NCI-H1436 treated with DMSO at 0.1 percent for 48 hours (cell line): ENCODE measurements around the gene PKNOX2.

Source experiments
- DNase-seq: peaks from one replicate; lab custom pipeline; 2025; lab: John Stamatoyannopoulos, UW

PKNOX2 gene

DNA sequence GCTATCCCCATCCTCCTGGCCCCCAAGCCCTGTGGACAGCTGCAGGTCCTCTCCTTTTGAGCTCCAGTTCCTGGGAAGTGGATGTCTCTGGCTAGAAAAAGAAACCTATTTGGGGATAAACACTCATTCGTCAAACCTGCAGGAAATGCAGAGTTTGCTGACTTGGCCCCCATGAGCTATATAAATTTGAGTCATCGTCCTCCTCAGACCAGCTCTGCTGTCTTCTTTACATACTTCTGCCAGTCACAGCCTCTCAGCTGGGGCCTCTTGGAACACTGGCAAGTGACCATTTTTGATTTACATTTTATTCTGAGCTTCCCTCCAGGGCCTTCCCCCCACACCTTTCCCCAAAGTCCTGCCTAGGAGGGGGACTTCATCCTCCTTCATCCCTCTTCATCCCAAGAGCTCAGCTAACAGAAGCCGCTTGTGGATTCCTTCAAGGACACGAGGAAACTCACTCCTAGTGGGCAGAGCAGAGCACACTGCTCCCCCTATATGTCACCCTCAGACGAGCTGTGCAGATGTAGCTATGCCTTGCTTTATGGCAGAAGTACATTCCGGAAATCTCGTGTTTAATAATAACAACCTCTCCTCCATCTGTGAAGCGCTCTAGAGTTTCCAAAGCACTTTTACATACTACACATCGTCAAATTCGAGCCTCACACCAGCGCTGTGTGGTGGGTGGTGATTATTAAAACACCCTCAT is 199.7 kb downstream of the PKNOX2 start:
- DNase-seq = no peak

DNA sequence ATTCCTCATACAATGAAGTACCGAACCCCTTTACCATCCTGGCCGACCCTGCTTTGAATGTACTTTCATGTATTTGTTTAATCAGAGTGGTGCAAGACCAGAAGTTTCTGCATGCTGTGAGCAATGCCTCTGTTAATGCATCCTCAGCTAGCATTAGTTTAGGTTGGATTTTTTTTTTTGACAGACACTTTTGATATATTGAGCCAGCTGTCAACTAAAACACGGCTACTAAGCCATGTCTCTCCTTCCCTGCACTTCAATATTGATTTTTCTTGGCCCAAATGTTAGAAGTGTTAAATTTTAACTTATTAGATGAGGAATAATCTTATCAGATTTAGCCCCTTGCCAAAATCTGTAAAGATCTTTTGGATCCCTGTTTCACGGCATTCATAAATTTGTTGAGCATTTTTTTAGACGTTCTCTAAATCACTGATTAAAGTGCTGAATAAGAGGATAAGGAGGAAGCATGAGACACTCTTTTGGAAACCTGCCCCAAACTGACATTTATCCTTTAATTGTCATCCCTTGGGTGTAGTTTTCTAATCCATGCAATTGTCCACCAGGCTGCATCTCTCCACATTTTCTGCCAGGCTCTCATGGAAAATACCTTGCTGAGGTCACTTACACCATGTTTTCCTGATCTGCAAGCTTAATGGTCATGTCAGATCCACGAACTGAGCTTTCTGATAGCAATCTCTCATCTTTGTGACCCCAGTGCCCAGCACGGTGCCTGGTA is 200.8 kb downstream of the PKNOX2 start:
- DNase-seq = no peak

DNA sequence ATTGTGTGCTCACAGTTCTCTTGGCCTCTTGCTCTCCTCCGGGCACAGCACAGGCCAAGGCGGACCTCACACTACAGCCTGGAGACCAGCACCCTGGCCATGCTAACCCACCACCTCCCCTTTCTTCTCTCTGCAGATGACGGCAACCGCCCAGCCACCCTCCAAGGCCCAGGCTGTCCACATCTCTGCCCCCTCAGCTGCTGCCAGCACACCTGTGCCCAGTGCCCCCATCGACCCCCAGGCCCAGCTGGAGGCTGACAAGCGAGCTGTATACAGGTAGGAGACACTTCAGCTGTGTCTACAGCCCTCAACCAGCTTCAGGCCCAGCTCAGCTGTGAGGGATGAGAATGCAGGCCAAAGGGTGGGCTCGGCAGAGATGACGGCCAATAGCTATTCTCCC is 203.2 kb downstream of the PKNOX2 start:
- no peak for DNase-seq

DNA sequence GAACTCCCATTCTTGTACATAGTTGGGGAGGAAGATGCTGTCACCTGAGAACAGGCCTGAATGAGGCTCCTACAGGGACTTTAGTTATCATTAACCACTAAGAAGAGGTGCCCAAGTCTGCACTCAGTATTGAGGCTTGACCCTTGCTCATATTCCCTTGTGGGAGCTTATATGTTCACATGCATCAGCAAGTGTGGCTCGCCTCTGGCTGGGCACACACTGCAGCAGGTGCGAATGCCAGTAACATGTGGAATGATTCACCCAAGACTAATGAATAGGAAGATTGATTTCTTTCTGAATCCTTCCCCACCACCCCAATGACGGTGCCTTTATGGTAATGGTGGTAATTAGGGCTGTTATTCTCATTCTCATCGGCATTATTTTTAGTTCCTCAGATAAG is 204.2 kb downstream of the PKNOX2 start:
- DNase-seq = no peak

DNA sequence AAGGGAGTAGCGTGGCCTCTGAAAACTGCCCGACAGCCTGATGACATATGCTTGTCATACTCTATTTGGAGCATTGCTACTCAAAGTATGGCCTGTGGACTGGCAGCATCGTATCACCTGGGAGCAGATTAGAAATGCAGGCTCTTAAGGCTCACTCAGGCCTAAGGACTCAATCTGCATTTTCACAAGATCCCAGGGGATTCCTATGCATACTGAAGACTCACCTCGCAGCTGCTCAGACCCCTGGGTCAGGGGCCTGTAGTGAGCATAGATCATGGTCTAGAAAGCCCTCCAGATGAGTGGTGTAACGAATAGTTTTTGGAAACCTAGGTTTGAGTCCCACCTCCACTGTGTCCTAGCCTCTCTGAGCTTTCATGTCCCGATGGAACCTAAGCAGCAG is 205.3 kb downstream of the PKNOX2 start:
- no peak for DNase-seq

DNA sequence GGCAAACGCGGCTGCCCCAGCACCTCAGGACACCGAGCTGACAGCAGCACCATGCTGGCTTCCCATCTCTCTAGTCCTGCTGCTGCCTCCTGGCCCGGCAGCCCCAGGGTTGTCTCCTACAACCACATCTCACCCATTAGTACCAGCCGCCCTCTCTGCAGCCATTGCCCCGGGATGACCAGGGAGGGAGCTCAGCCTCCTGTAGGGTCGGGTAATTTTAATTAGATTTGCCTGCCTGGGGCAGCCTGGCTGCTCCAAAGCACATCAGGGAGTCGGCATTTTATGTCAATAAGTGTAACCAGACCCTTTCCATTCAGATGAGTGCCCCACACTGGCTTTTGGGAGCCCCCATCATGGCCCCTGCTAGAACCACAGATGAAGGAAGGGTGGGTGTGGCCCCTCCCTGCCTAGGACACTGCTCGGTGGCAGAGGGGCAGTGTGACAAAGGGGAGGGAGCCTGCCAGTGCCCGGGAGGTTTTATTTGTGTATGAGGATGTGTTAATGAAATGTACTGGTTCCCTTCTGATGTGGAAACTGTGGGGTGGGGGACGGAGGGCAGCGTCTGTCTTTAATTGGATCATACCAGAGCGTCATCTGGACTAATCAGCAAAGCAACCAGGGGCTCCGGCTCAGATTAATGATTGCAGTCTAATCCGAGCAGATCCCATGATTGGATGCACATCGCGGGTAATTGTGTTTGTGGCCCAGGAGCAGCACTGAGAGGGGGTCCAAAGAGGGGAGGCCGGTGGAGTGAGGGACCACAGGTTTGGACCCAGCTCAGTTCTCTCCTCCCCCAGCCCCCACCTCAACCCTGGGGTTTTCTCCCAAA is 206.2 kb downstream of the PKNOX2 start:
- no peak for DNase-seq

DNA sequence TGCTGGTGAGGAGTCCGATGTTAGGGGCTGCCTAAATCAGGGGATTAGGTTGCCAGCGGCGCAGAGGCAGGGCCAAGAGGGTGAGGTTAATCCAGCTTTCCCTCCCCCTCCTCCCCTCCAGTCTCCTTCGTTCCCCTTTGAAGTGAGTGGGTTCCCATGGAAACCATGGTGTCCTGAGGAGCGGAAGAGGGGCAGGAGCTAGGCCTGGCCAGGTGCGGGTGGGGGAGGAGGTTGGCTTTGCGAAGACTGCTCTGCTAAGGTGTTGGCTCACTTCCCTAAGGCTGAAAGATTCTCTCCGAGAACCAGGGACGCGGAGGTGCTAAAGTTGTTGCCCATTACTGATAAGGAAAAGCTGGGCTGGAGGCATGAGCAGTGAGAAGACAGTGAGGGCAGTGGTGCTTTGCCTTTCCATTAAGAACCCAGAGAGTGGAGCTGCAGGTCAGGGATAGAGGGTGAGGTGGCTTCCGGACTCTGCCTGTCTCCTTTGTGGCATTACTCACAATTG is 206.9 kb downstream of the PKNOX2 start:
- DNase-seq = no peak

DNA sequence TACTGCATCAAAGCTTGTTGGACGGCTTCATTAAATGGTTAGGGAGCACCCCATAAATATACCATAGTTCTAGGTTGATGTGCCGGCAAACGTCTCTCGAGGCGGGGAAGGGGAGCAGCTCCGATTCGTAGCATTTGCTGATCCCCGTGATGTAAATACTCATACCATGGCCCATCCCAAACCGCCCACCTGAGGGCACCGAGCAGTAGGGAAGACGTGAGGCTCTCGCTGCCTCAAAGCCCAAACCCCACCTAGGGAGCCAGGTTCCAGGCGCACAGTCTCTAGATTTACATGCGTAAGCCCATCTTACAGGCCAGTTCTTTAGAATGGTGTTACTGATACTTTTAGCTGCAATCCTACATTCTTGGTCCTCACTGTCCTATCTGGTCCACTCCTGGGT is 207.5 kb downstream of the PKNOX2 start:
- no peak for DNase-seq

DNA sequence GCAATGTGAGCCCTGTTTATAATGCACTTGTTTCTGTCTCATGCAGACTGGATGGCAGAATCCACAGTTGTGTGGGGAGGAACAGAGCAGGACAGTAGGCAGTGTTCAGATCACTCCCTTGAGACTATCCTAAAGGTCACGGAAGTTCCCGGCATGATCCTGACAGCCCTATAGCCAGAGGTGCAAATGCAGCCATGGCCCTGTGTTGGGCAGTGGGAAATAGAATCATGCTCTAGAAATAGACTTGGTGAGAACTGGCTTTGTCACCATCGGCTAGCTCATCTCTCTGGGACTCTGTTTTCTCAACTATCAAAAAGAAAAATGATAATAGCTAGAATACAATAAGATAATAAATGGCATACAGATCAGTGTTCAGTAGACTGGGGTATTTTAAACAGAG is 208.4 kb downstream of the PKNOX2 start:
- no peak for DNase-seq

DNA sequence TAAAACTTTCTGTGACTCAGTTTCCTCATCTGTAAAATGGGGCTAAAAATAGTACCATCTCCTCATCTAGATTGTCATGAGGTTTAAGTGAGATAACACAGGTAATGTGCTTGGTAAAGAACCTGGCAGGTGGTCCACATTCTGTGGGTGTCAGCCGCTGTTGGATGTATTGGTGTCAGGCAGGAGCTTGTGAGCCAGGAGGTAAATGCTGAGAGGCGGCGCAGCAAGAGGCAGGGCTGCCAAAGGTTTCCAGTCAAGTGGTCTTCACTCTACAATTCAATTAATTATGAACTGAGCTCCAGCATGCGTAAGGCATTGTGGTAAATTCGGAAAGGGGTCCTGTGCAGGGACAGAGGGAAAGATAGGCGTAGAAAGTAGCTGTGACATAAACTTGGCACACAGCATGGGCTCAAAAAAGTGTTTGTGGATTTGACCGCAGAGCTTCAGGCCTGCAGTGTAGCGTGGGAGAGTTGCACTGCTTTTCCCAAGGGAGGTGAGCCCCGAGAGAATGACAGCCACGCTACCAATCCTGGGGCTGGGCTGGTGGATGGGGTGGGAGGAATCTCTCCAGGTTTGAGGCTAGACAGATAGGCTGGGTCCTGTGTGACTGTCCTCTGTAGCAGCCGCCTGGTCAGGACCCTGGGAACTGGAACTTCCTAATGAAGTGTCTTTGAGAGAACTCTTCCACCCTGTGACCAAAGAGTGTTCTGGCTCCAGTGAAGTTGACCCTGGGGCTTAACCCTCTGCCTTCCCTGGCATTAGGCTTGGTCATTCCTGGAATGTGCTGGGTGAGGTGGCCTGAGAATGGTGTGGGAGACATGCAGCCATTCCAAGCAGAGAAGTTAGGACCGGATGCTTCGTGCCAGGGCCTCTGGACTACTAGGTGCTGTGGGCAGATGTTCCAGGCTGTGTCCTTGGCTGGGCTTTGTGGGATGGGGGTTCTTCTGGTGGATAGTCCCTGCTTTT is 209.2 kb downstream of the PKNOX2 start:
- DNase-seq = no peak

DNA sequence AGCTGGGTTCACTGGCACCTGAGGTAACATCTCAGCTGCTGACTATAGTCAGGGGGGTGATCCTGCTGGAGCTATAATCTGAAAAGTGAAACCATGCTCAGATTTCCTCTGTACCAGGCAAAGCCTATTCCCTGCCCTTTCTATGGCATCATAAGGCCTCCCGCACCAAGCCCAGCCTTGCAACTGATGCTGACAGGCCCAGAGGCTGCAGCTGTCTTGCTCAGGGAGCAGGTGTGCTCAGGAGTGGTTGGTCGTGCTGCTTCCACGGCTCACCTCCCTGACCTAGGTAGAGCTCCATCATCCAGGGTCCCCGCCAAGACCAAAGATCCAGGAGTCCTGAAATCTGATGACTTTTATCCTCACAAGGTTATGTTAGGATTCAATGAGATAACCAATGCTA is 209.8 kb downstream of the PKNOX2 start:
- no peak for DNase-seq

DNA sequence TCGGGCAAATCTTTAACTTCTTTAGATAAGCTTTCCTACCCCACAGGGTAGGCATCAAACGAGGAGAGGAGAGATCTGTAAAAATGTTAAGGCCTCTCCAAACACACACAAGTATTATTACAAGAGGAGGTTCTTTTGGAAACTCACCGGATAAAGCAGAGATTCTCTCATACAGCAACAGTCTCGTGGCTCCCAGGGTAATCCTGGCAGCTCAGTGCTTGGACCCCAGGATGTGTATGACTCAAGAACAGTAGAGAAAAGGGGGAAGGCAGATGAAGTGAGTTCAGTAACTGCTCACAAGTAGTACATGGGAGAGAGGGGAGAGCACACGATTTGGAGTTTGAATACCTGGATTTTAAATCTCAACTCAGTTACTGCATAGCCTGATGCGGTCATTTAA is 210.6 kb downstream of the PKNOX2 start:
- no peak for DNase-seq

DNA sequence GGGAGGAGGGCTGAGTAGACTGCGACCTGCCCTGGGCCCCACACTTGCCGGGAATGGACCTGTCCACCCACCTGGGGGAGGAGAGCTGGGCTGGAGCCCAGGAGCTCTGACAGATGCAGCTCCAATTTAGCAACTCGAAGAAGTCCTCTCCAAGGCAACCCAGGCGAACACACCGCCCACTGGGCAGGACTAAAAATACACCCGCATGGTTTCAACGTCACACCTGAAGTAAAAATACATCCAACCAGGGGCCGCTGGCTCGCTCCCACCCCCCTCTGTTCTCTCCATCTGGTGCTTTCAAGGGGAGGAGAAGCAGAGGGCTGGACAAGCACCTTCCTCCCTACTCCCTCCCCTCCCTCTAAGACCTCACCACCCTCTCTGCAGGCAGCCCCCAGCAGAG is 211.6 kb downstream of the PKNOX2 start:
- DNase-seq = no peak

DNA sequence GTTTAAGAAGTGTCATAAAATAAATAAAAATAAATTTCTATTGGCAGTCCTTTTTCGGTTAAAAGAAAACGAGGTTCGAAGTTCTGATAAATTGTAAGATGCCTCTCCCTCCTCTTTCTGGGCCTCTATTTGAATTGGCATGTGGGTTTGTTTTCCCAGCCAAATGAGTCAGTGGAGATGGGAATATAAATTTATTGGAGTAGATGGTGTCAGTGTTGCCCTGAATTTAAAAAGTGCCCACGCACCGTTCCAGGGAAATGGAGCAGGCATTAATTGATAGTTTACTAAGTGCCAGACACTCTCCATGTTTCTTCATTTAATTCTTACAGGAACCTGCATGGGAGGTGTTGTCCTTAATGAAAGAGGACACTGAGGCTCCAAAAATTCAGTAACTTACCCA is 212.3 kb downstream of the PKNOX2 start:
- DNase-seq = no peak

DNA sequence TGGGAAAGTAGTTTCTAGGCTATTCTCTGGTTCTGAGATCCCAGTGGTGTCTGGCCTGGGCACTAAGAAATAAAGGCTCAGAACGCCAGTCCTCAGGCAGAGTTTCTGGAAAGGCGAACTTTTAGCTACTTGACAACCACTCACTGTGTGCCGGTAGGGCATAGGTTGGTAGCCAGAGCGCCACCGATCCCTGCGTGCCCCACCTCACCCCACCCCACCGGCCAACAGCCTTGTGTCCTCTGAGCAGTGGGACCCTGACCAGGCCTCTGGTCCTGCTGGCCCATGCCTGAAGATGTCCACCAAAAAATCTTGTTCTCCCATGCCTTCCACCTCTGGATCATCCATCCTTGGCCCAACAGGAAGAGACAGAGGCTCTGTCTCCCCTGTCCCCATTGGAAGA is 213.5 kb downstream of the PKNOX2 start:
- DNase-seq = no peak

DNA sequence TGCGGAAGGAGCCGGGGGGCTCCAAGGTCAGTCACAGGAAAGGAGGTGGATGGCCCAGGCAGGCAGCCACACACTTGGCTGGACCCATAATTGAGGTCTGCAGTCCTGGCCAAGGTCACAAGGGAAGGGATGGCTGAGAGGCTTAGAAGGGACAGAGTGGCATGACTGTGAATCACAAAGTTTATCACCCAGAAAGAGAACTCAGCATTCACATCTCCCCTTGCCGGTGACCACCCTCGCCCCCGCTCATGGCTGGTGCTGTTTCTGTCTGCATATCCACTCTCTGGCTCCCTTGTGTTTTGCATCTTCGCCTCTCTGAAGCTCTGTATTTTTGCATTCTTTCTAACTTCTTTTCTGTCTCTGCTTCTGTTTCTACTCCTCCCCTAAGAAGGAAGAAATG is 214.0 kb downstream of the PKNOX2 start:
- DNase-seq = no peak

DNA sequence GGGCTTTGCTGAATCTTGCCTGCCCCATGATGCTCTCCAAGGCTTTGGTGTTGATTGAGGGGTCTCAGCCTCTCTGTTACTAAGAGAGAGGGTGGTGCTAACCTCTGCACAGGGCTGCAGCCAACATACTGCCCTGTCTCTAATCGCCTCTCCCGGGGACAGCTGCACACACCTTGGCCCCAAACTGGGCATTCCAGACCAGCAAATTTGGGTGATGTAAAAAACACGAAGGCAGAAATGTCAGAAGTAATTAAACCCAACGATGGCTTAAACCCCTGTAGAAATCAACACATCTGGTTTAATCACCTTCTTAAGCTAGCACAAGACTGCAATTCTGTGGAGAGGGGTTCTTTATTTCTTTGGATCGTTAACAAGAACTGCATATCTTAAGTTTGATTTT is 215.0 kb downstream of the PKNOX2 start:
- DNase-seq = no peak

DNA sequence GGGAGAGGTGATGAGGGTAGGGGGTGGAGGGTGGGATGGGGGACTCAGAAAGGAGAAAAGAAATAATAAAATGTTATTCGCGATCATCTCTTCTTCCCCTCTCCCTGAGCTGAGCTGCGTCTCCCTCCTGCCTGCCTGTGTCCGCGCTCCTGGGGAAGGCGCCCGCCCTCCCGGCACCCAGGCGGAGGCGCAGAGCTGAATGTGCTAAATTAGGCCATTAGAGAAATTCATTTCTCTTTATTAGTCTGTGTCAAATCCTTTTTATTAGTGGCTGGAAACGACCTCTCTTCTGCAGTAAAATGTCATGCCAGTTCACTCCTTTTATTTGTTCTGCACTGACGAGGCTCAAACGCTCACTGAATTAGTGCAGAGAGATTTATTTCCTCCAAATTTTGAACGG is 215.4 kb downstream of the PKNOX2 start:
- no peak for DNase-seq

DNA sequence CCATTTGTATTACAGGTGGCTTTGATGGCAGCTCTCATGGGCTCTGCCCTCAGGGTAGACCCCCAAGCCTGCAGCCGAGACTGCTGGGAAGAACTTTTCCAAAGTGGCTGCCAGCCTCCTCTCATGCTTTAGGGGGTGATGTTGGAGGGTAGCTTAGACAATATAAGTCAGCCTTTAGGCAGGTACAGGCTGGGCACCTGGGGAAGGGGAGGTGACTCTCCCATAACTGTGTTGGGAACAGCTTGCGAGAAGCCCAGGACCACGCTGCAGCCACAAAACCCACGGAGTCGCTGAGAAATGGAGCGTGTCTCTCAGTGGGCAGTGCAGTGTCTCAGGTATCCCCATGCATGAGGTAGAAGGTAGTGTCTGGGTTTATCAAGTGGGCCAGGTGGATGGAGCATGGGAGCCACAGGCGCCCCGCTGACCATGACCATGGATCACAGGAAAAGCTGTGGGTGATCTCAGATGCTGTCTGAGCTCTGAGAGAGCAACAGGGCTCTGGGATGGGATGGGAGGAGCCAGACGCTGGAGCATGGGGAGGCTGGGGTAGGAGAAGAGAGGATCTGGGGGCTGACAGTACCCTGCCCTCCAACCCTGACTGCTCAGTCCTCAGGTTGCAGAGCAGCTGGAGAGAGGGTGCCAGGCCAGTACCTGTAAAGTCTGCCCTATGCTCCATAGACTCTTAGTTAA is 216.3 kb downstream of the PKNOX2 start:
- no peak for DNase-seq

DNA sequence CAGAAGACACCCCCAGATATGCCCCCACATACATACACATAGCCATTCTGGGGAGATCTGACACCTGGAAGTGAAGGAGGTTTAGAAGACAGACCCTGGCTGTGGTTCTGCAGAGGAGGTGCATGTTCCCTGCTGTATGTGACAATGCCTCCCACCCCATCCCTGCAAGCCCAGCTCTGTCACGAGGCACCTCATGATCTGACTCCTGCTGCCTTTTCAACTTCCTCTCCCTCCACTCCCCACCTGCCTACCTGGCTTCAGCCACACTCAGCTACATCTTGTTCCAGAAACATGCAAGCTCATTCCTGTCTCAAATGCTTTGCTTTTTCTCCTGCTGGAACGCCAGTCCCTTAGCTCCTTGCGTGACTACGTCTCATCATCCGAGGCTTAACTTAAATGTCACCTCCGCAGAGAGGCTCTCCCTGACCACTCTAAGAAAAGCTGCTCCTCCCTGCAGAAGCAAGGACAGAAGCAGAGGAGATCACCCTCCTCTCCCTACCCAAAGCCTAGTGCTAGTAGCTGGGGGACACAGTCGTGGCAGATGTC is 217.0 kb downstream of the PKNOX2 start:
- no peak for DNase-seq

DNA sequence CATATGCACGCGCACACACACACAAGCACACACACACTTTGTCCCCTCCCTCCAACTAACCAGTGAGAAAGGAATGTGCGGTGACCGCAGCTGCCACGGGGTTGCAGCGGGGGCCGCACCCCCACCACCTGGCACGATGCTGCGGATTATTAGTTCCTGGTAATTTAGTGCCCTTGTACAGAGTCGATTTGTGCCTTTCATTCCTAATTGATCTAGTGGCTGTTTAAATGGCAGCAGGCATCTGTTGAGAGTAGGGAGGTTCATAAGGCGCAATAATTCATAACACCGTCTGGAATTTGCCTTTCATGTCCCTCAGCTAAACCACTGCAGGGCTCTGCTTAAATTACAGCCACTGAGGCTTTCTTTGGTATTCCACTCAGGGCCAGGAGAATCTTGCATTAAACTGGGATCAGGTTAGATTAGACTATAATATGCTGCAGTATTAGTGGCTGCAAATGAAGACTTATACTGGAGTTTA is 217.8 kb downstream of the PKNOX2 start:
- no peak for DNase-seq
